Fibroblast of skin of abdomen (primary cell): ENCODE measurements around the gene NREP. TPM values are rescaled to one million over a fixed set of nuclear protein-coding genes. Genes with fewer than 3 reads are reported as not detected.

Source experiments
- DNase-seq: peaks from one replicate; pipeline ENCODE4 v3.0.0-alpha.2; 2013
- polyA plus RNA-seq, 2 experiments: library from polyadenylated mRNA; unstranded; fragments of 120-200 nt; gene quantifications; one replicate each; pipeline ENCODE4 v1.2.1, GENCODE V29; 2013; ENCODE audit not compliant: insufficient read length in 2 of 2

Gene NREP
- 512 TPM for polyA plus RNA-seq (2013, experiment 1 of 2; ENCODE audit: insufficient read length)
- 510 TPM for polyA plus RNA-seq (2013, experiment 2 of 2; ENCODE audit: insufficient read length)

- no peak for DNase-seq
Observed at GRCh38 chr5:111756581-111757354, at the start of gene NREP. Gene NREP (minus strand): TSS chr5:111757194. CDS start chr5:111755772, 1,422 bp downstream.

- no peak for DNase-seq
Observed at GRCh38 chr5:111806753-111807152, 49.8 kb upstream of the NREP start.

- DNase-seq, result no peak
Observed at GRCh38 chr5:111806156-111806555, 49.2 kb upstream of the NREP start.

GRCh38 chr5:111805071-111805470 is 48.1 kb upstream of the NREP start:
- no peak for DNase-seq

- peak; percentile 28 for DNase-seq
Observed at GRCh38 chr5:111800351-111800750, 43.4 kb upstream of the NREP start.

- no peak for DNase-seq
Observed at GRCh38 chr5:111795142-111795541, 38.1 kb upstream of the NREP start.

- DNase-seq, result peak; percentile 28
Observed at GRCh38 chr5:111792471-111793058, 35.6 kb upstream of the NREP start.

GRCh38 chr5:111790295-111790694 is 33.3 kb upstream of the NREP start:
- no peak for DNase-seq

- DNase-seq, result no peak
Observed at GRCh38 chr5:111787006-111787405, 30.0 kb upstream of the NREP start.

- no peak for DNase-seq
Observed at GRCh38 chr5:111784491-111785181, 27.6 kb upstream of the NREP start.

- no peak for DNase-seq
Observed at GRCh38 chr5:111783537-111783936, 26.5 kb upstream of the NREP start.

GRCh38 chr5:111782216-111782615 is 25.2 kb upstream of the NREP start:
- DNase-seq, result peak; percentile 30

GRCh38 chr5:111781200-111781599 is 24.2 kb upstream of the NREP start:
- DNase-seq, result peak; percentile 30

GRCh38 chr5:111779922-111780292 is 22.9 kb upstream of the NREP start:
- DNase-seq, result peak; percentile 60

GRCh38 chr5:111779260-111779921 is 22.4 kb upstream of the NREP start:
- no peak for DNase-seq

GRCh38 chr5:111776913-111777781 is 20.2 kb upstream of the NREP start:
- peak; percentile 67 for DNase-seq

- DNase-seq, result peak; percentile 56
Observed at GRCh38 chr5:111775224-111775623, 18.2 kb upstream of the NREP start.

- peak; percentile 87 for DNase-seq
Observed at GRCh38 chr5:111774525-111774924, 17.5 kb upstream of the NREP start.

GRCh38 chr5:111772456-111773122 is 15.6 kb upstream of the NREP start:
- no peak for DNase-seq

GRCh38 chr5:111769541-111769940 is 12.5 kb upstream of the NREP start:
- DNase-seq, result no peak
